OCI-LY3 (cell line): Measurements from ENCODE around the gene GDNF.

ENCODE experiments used
- CTCF ChIP-seq: fragments of 200-600, 300-600 bp; sonication (generic); IDR thresholded peaks from 2 replicates; pipeline ENCODE4 v1.5.1; 2014; ENCODE audit warnings: antibody characterized with exemption, low read length, low read depth
- EZH2phosphoT487 ChIP-seq: fragments of 200-600 bp; shearing (Covaris generic); IDR thresholded peaks from 2 replicates; pipeline ENCODE4 v1.6.1; 2018; ENCODE audit warnings: antibody characterized with exemption, mixed run types, low read depth

- TF ChIP-seq CTCF (no peak), EZH2phosphoT487 (no peak)
These were observed 30.9 kb downstream of the GDNF start for GRCh38 chr5:37808945-37809344.
